Activated CD4-positive, alpha-beta T cell treated with anti-CD3 and anti-CD28 coated beads, Interleukin-2, amount 10 ng/mL, durations not matched to agents 24 days and 14 days (primary cell): Measurements from ENCODE around the gene STIM1. TPM values are rescaled to one million over a fixed set of nuclear protein-coding genes. Genes with fewer than 3 reads are reported as not detected.
A peak's percentile ranks its signal among the peaks of the same experiment; 100 is the strongest.

Experiments used
- DNase-seq: peaks from one replicate; pipeline ENCODE4 v3.0.0; 2022
- H3K27ac Mint-ChIP-seq: one replicate; pipeline ENCODE4 v1.8.0; 2022; ENCODE audit warnings: mild to moderate bottlenecking, mixed read lengths
- H3K27me3 Mint-ChIP-seq: one replicate; pipeline ENCODE4 v1.8.0; 2022; ENCODE audit warnings: mixed read lengths
- H3K36me3 Mint-ChIP-seq: one replicate; pipeline ENCODE4 v1.8.0; 2022; ENCODE audit warnings: low read depth, mild to moderate bottlenecking, mixed read lengths
- H3K4me1 Mint-ChIP-seq: one replicate; pipeline ENCODE4 v1.8.0; 2021; ENCODE audit warnings: mixed read lengths
- H3K4me3 Mint-ChIP-seq: one replicate; pipeline ENCODE4 v1.8.0; 2022; ENCODE audit warnings: mild to moderate bottlenecking, moderate library complexity, mixed read lengths
- H3K9me3 Mint-ChIP-seq: one replicate; pipeline ENCODE4 v1.8.0; 2021; ENCODE audit warnings: mixed read lengths
- intact Hi-C: fragments of 100-400 bp; cut with micrococcal nuclease; formaldehyde crosslinking; loops from one replicate; pipeline ENCODE4 v1.15.1; 2023
- total RNA-seq: library from RNA; stranded (reverse); gene quantifications from 2 replicates; pipeline ENCODE4 v1.2.3, GENCODE V29; 2022

STIM1 gene
- total RNA-seq, 1 donor from 2014 or later: 63.4 TPM

- peak overlapping the region; percentile 42 for H3K4me3 Mint-ChIP-seq
Measured at GRCh38 chr11:3953327-3953726, 97.9 kb downstream of the STIM1 start.

DNA sequence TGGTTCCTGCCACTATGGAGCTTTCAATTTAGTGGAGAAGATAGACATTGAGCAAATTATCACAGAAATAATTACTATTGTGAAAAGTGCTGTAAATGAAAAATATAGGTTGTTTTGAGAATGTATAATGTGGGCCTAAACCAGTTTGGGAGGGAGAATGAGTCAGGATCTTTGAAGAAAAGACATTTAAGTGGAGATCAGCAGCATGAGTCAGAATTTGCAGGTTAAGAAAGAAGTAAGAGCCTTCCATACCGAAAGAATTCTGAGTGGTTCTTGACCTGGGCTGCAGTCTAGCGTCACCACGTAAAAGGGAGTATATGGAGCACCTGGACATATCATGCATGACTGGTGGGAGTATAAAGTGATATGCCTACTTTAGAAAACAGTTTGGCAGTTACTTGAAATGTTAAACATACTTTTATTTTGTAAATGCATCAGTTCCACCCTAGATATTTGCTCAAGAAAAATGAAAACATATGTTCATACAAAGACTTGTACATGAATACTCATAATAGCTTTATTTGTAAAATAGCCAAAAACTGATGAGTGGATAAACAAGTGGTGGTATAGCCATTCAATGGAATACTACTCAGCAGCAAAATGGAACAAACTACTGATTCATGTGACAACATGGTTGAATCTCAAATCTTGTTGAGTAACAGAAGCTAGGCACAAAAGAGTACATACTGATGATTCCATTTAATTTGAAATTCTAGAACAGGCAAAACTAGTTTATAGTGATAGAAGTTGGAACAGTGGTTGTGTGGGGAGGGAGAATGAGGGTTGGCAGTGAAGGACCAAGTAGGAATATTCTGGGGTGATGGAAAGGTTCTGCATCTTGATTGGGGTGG is 99.2 kb downstream of the STIM1 start:
- Mint-ChIP-seq H3K36me3 (peaks cover 25% of the 10 kb centered on the region), H3K27me3 (no peaks in the 10 kb centered on the region), H3K4me3 (peak overlapping the region; percentile 76), H3K9me3 (no peaks in the 10 kb centered on the region), H3K4me1 (peaks cover 77% of the 10 kb centered on the region), H3K27ac (peak overlapping the region; percentile 88)
- intact Hi-C loops: loop anchor here (1.0 kb wide), 2 partner anchors 15 to 113 kb away; no protein-coding TSS in a partner anchor
- DNase-seq: no peak

More at GRCh38 chr11:3953327-3953726, 97.9 kb downstream of the STIM1 start:
- peak; percentile 62 for DNase-seq
- Mint-ChIP-seq H3K27ac (peak overlapping the region; percentile 88), H3K4me1 (peaks cover 77% of the 10 kb centered on the region), H3K9me3 (no peaks in the 10 kb centered on the region), H3K27me3 (no peaks in the 10 kb centered on the region), H3K36me3 (peaks cover 21% of the 10 kb centered on the region)
- intact Hi-C loops: no loop called here

DNA sequence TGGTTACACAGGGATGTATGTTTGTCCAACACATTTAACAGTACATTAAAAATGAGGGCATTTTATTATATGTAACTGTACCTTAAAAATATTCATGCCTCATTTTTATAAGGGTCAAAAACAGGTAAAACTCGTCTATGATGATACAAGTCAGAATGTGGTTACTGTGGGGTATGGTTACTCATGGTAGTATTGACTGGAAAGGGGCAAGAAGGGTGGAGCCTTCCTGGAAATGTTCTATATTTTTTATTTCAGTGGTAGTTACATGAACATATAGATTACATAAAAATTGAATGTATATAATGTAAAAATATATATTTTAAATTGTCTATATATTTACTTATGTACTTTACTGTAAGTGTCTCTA is 99.8 kb downstream of the STIM1 start:
- intact Hi-C loops: loop anchor here (1.0 kb wide), 2 partner anchors 14 to 114 kb away; no protein-coding TSS in a partner anchor
- Mint-ChIP-seq H3K9me3 (no peaks in the 10 kb centered on the region), H3K27me3 (no peaks in the 10 kb centered on the region), H3K4me3 (peak overlapping the region; percentile 76), H3K4me1 (peaks cover 75% of the 10 kb centered on the region), H3K27ac (peak overlapping the region; percentile 88), H3K36me3 (peaks cover 22% of the 10 kb centered on the region)
- peak; percentile 69 for DNase-seq

DNA sequence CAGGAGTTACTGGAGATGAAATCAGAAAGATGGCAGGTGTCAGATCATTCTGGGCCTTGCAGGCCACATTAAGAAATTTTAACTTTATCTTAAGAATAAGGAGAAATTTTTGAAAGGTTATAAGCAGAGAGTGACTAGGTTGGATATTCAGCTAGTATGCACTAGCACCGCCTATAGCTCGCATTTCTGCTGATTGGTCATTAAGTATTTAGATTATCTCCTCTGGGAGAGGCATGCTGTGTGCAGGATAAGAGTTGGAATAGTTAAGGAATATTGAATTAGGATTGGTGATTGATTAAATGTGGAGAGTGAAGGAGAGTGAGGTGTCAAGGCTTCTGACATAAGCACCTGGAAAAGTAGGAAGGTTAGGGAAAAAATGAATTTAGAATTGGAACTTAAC is 100.6 kb downstream of the STIM1 start:
- peak overlapping the region; percentile 23 for H3K4me3 Mint-ChIP-seq
- no peaks in the 10 kb centered on the region for H3K9me3 Mint-ChIP-seq
- intact Hi-C loops: loop anchor here (1.0 kb wide), 1 partner anchor 9 kb away; no protein-coding TSS in a partner anchor
- H3K27me3 Mint-ChIP-seq: no peaks in the 10 kb centered on the region
- H3K36me3 Mint-ChIP-seq: peaks cover 22% of the 10 kb centered on the region
- H3K27ac Mint-ChIP-seq: peak overlapping the region; percentile 68
- H3K4me1 Mint-ChIP-seq: peaks cover 70% of the 10 kb centered on the region
- DNase-seq: no peak

- Mint-ChIP-seq H3K27me3 (no peaks in the 10 kb centered on the region), H3K27ac (no peak overlapping the region), H3K4me1 (peaks cover 68% of the 10 kb centered on the region), H3K4me3 (no peak overlapping the region), H3K9me3 (no peaks in the 10 kb centered on the region), H3K36me3 (peaks cover 20% of the 10 kb centered on the region)
- intact Hi-C loops: loop anchor here (1.0 kb wide), 1 partner anchor 9 kb away; no protein-coding TSS in a partner anchor
- DNase-seq: no peak
Measured at GRCh38 chr11:3956748-3957147, 101.3 kb downstream of the STIM1 start.

DNA sequence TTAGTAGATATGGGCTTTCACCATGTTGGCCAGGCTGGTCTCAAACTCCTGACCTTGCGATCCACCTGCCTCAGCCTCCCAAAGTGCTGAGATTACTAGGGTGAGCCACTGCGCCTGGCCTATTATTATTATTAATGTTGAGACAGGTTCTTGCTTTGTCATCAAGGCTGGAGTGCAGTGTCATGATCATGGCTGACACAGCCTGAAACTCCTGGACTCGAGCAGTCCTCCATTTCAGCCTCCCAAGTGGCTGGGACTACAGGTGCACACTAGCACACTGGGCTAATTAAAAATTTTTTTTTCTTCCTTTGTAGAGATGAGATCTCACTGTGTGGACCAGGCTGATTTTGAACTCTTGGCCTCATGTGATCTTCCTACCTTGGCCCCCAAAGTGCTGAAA is 102.0 kb downstream of the STIM1 start:
- H3K4me3 Mint-ChIP-seq: no peak overlapping the region
- intact Hi-C loops: no loop called here
- DNase-seq: no peak
- no peaks in the 10 kb centered on the region for H3K27me3 Mint-ChIP-seq
- no peaks in the 10 kb centered on the region for H3K9me3 Mint-ChIP-seq
- H3K27ac Mint-ChIP-seq: no peak overlapping the region
- peaks cover 65% of the 10 kb centered on the region for H3K4me1 Mint-ChIP-seq
- peaks cover 21% of the 10 kb centered on the region for H3K36me3 Mint-ChIP-seq

- DNase-seq: no peak
- Mint-ChIP-seq H3K27me3 (no peaks in the 10 kb centered on the region), H3K4me1 (peaks cover 62% of the 10 kb centered on the region), H3K27ac (peak overlapping the region; percentile 54), H3K9me3 (no peaks in the 10 kb centered on the region), H3K36me3 (peaks cover 20% of the 10 kb centered on the region), H3K4me3 (no peak overlapping the region)
- intact Hi-C loops: loop anchor here (2.0 kb wide), 1 partner anchor 15 kb away; no protein-coding TSS in a partner anchor
Measured at GRCh38 chr11:3958281-3958680, 102.8 kb downstream of the STIM1 start.

- intact Hi-C loops: loop anchor here (1.0 to 2.0 kb wide), 2 partner anchors 10 to 16 kb away; no protein-coding TSS in a partner anchor
- Mint-ChIP-seq H3K36me3 (peaks cover 23% of the 10 kb centered on the region), H3K27me3 (no peaks in the 10 kb centered on the region), H3K9me3 (no peaks in the 10 kb centered on the region), H3K4me1 (peaks cover 60% of the 10 kb centered on the region), H3K27ac (peak overlapping the region; percentile 67), H3K4me3 (no peak overlapping the region)
- DNase-seq: no peak
Measured at GRCh38 chr11:3959015-3959902, 103.8 kb downstream of the STIM1 start.

GRCh38 chr11:3959903-3960265 is 104.4 kb downstream of the STIM1 start:
- Mint-ChIP-seq H3K4me1 (peaks cover 53% of the 10 kb centered on the region), H3K9me3 (no peaks in the 10 kb centered on the region), H3K27ac (no peak overlapping the region), H3K36me3 (peaks cover 19% of the 10 kb centered on the region), H3K4me3 (no peak overlapping the region), H3K27me3 (no peaks in the 10 kb centered on the region)
- DNase-seq: no peak
- intact Hi-C loops: loop anchor here (1.0 to 2.0 kb wide), 2 partner anchors 9 to 17 kb away; no protein-coding TSS in a partner anchor

DNA sequence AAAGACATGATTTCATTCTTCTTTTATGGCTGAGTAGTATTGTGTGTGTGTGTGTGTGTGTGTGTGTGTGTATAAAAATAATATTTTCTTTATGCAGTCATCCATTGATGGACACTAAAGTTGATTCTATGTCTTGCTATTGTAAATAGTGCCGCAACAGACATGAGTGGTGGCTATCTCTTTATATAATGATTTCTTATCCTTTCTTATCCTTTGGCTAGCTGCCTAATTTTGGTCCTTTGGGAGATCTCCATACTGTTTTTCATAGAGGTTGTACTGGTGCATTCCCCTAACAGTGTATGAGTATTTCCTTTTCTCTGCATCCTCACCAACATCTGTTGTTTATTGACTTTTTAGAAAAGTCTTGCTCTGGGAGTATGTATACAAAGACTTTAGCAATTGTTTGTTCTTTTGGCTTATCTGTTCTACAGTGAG is 107.0 kb downstream of the STIM1 start:
- Mint-ChIP-seq H3K9me3 (no peaks in the 10 kb centered on the region), H3K4me1 (peaks cover 47% of the 10 kb centered on the region), H3K27me3 (no peaks in the 10 kb centered on the region), H3K27ac (no peak overlapping the region), H3K4me3 (no peak overlapping the region), H3K36me3 (peaks cover 25% of the 10 kb centered on the region)
- no peak for DNase-seq
- intact Hi-C loops: no loop called here

DNA sequence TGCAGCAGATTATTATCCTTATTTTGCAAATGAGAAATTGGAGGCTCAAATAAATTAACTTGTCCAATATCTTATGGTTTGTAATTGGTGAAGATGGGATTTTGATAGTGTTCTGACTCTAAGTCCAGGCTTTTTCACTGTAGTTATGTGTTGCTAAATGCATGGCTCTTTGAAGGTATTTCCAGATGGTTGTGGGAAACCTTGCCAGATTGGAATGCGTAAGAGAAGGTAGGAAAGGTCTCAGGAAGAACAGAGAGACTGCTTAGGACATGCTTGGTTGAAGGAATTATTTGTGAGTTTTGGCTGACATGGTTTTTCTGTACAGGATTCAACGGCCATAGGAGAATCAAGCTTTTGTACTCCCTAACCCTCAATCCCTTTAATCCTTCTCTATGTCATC is 108.6 kb downstream of the STIM1 start:
- no peak for DNase-seq
- H3K9me3 Mint-ChIP-seq: no peaks in the 10 kb centered on the region
- no peak overlapping the region for H3K4me3 Mint-ChIP-seq
- H3K27ac Mint-ChIP-seq: no peak overlapping the region
- H3K4me1 Mint-ChIP-seq: peaks cover 54% of the 10 kb centered on the region
- no peaks in the 10 kb centered on the region for H3K27me3 Mint-ChIP-seq
- H3K36me3 Mint-ChIP-seq: peaks cover 39% of the 10 kb centered on the region
- intact Hi-C loops: no loop called here

DNA sequence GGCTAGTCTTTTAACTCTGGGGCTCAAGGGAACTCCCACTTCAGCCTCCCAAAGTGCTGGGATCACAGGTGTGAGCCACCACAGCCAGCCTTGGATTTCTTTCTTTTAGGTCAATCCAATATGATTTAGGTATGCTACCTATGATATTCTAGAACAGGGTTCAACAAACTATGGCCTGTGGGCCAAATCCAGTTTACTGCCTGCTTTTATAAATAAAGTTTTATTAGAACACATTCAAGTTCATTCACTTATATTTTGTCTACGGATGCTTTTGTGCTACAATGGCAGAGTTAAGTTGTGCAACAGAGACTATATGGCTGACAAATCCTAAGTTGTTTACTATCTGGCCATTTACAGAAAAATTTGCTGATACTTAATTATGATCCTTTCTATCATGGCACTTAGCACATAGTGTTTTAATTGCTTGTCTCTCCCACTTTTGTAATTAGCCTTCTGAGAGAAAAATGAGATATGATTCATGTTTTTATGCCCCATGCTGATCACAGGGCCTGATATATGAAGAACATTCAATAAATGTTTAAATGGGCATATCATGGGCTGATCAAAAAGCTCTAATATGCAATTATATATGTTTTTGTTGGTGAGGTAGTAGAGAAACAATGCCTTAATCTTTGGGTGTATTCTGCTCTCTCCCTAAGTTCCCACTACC is 109.6 kb downstream of the STIM1 start:
- peaks cover 43% of the 10 kb centered on the region for H3K36me3 Mint-ChIP-seq
- DNase-seq: no peak
- intact Hi-C loops: loop anchor here (5.0 kb wide), 1 partner anchor 108 kb away; the partner anchor contains the start of gene STIM1
- no peaks in the 10 kb centered on the region for H3K27me3 Mint-ChIP-seq
- H3K4me1 Mint-ChIP-seq: peaks cover 56% of the 10 kb centered on the region
- no peaks in the 10 kb centered on the region for H3K9me3 Mint-ChIP-seq
- no peak overlapping the region for H3K27ac Mint-ChIP-seq
- no peak overlapping the region for H3K4me3 Mint-ChIP-seq

- H3K9me3 Mint-ChIP-seq: no peaks in the 10 kb centered on the region
- no peak overlapping the region for H3K4me3 Mint-ChIP-seq
- H3K4me1 Mint-ChIP-seq: peaks cover 64% of the 10 kb centered on the region
- DNase-seq: no peak
- peaks cover 56% of the 10 kb centered on the region for H3K36me3 Mint-ChIP-seq
- no peaks in the 10 kb centered on the region for H3K27me3 Mint-ChIP-seq
- intact Hi-C loops: loop anchor here (2.0 to 5.0 kb wide), 2 partner anchors 63 to 110 kb away; partner anchors contain the start of gene STIM1
- H3K27ac Mint-ChIP-seq: peak overlapping the region; percentile 9
Measured at GRCh38 chr11:3967695-3968094, 112.2 kb downstream of the STIM1 start.
